ENCODE measurements around the gene IFITM2. TPM values are rescaled to one million over a fixed set of nuclear protein-coding genes. Genes with fewer than 3 reads are reported as not detected.
"Not testable (repeated sequence)": the region's sequence is repeated elsewhere in the genome, so short reads cannot be mapped to it uniquely, and the experiment has no call there.

IFITM2 gene
- polyA plus RNA-seq, 1 donor (not counting 4 experiments of a cell fraction or from before 2014, with no cell fraction given) = 83.0 TPM

- TF ChIP-seq CTCF (optimal IDR thresholded peaks at IDR 0.05 in 1 of 3, IDR thresholded peaks at IDR 0.05 in 1 of 3, conservative IDR thresholded peaks at IDR 0.05 in 1 of 3; ENCODE audit: extremely low read depth in 1 of 3, insufficient read depth in 2 of 3, low read length in 3 of 3) (no peak), EZH2 (IDR thresholded peaks at IDR 0.05; ENCODE audit: low read length) (no peak)
- H4K20me1 ChIP-seq (ENCODE audit: control insufficient read depth, extremely low read depth, insufficient read depth, low read length) = no peaks in the 10 kb centered on the region
- no peak for FAIRE-seq
- no peak overlapping the region for H3K4me3 ChIP-seq (ENCODE audit: control insufficient read depth in 2 of 3, extremely low read depth in 1 of 3, insufficient read depth in 2 of 3, low read depth in 1 of 3, low read length in 3 of 3)
- H3K4me1 ChIP-seq (ENCODE audit: control insufficient read depth, extremely low read depth, insufficient read depth, low read length) = peaks cover 14% of the 10 kb centered on the region
- no peak overlapping the region for H3K27ac ChIP-seq (ENCODE audit: control insufficient read depth, insufficient read depth, low read length)
- H3K36me3 ChIP-seq (ENCODE audit: control insufficient read depth in 2 of 2, extremely low read depth in 1 of 2, insufficient read depth in 2 of 2, low read length in 2 of 2) = no peaks in the 10 kb centered on the region
- H3K27me3 ChIP-seq (ENCODE audit: control insufficient read depth, extremely low read depth, insufficient read depth, low read length) = peaks cover under 1% of the 10 kb centered on the region
- no peak overlapping the region for H3K9ac ChIP-seq (ENCODE audit: control insufficient read depth, extremely low read depth, insufficient read depth, low read length)
- no peak overlapping the region for H2AFZ ChIP-seq (ENCODE audit: control insufficient read depth, low read length)
- DNase-seq (ENCODE audit: low read depth, low spot score) = no peak
- no peaks in the 10 kb centered on the region for H3K79me2 ChIP-seq (ENCODE audit: control insufficient read depth, insufficient read depth, low read length)
- H3K9me3 ChIP-seq (ENCODE audit: control insufficient read depth, low read depth, low read length) = no peaks in the 10 kb centered on the region
- H3K4me2 ChIP-seq (ENCODE audit: control insufficient read depth, extremely low read depth, insufficient read depth, low read depth, low read length) = no peak overlapping the region
- dilution Hi-C loops (cut with MboI; ENCODE audit: extremely low pct_ligation_motif_present, low sequenced_read_pairs) = no loop called here
- no peaks in the 10 kb centered on the region for H3K9me1 ChIP-seq (ENCODE audit: control insufficient read depth, extremely low read depth, insufficient read depth, low read length)
Measured at GRCh38 chr11:305844-306211, 1.8 kb upstream of the IFITM2 start.

- Histone ChIP-seq H2AFZ (ENCODE audit: control insufficient read depth, low read length) (no peak overlapping the region), H3K36me3 (ENCODE audit: control insufficient read depth in 2 of 2, extremely low read depth in 1 of 2, insufficient read depth in 2 of 2, low read length in 2 of 2) (no peaks in the 10 kb centered on the region), H4K20me1 (ENCODE audit: control insufficient read depth, extremely low read depth, insufficient read depth, low read length) (no peaks in the 10 kb centered on the region), H3K9ac (ENCODE audit: control insufficient read depth, extremely low read depth, insufficient read depth, low read length) (no peak overlapping the region), H3K4me3 (ENCODE audit: control insufficient read depth in 2 of 3, extremely low read depth in 1 of 3, insufficient read depth in 2 of 3, low read depth in 1 of 3, low read length in 3 of 3) (no peak overlapping the region), H3K9me3 (ENCODE audit: control insufficient read depth, low read depth, low read length) (no peaks in the 10 kb centered on the region), H3K9me1 (ENCODE audit: control insufficient read depth, extremely low read depth, insufficient read depth, low read length) (no peaks in the 10 kb centered on the region), H3K27me3 (ENCODE audit: control insufficient read depth, extremely low read depth, insufficient read depth, low read length) (no peaks in the 10 kb centered on the region), H3K4me2 (ENCODE audit: control insufficient read depth, extremely low read depth, insufficient read depth, low read depth, low read length) (no peak overlapping the region), H3K4me1 (ENCODE audit: control insufficient read depth, extremely low read depth, insufficient read depth, low read length) (peaks cover 15% of the 10 kb centered on the region), H3K27ac (ENCODE audit: control insufficient read depth, insufficient read depth, low read length) (no peak overlapping the region), H3K79me2 (ENCODE audit: control insufficient read depth, insufficient read depth, low read length) (no peaks in the 10 kb centered on the region)
- TF ChIP-seq CTCF (optimal IDR thresholded peaks at IDR 0.05 in 1 of 3, IDR thresholded peaks at IDR 0.05 in 1 of 3, conservative IDR thresholded peaks at IDR 0.05 in 1 of 3; ENCODE audit: extremely low read depth in 1 of 3, insufficient read depth in 2 of 3, low read length in 3 of 3) = no peak
- TF ChIP-seq EZH2 (IDR thresholded peaks at IDR 0.05; ENCODE audit: low read length) = no peak
- dilution Hi-C loops (cut with MboI; ENCODE audit: extremely low pct_ligation_motif_present, low sequenced_read_pairs) = no loop called here
- DNase-seq (ENCODE audit: low read depth, low spot score) (no peak), FAIRE-seq (no peak)
Measured at GRCh38 chr11:306645-307371, 808 bp upstream of the IFITM2 start.

- FAIRE-seq; DNase-seq (ENCODE audit: low read depth, low spot score): not testable (repeated sequence)
Measured at GRCh38 chr11:308740-309665, 1.4 kb downstream of the IFITM2 start.

More at GRCh38 chr11:308740-309665, 1.4 kb downstream of the IFITM2 start:
- Histone ChIP-seq H3K4me2 (ENCODE audit: control insufficient read depth, extremely low read depth, insufficient read depth, low read depth, low read length) (peak overlapping the region; percentile 41), H3K4me3 (ENCODE audit: control insufficient read depth in 2 of 3, extremely low read depth in 1 of 3, insufficient read depth in 2 of 3, low read depth in 1 of 3, low read length in 3 of 3) (peak overlapping the region in 1 of 3 experiments; percentile 29), H3K4me1 (ENCODE audit: control insufficient read depth, extremely low read depth, insufficient read depth, low read length) (peaks cover 31% of the 10 kb centered on the region)
- H3K9me1 ChIP-seq (ENCODE audit: control insufficient read depth, extremely low read depth, insufficient read depth, low read length); H3K9ac ChIP-seq (ENCODE audit: control insufficient read depth, extremely low read depth, insufficient read depth, low read length); H2AFZ ChIP-seq (ENCODE audit: control insufficient read depth, low read length); H3K27ac ChIP-seq (ENCODE audit: control insufficient read depth, insufficient read depth, low read length); H3K9me3 ChIP-seq (ENCODE audit: control insufficient read depth, low read depth, low read length); H3K27me3 ChIP-seq (ENCODE audit: control insufficient read depth, extremely low read depth, insufficient read depth, low read length); H4K20me1 ChIP-seq (ENCODE audit: control insufficient read depth, extremely low read depth, insufficient read depth, low read length); H3K36me3 ChIP-seq (ENCODE audit: control insufficient read depth in 2 of 2, extremely low read depth in 1 of 2, insufficient read depth in 2 of 2, low read length in 2 of 2); H3K79me2 ChIP-seq (ENCODE audit: control insufficient read depth, insufficient read depth, low read length); dilution Hi-C loops (cut with MboI; ENCODE audit: extremely low pct_ligation_motif_present, low sequenced_read_pairs): not testable (repeated sequence)
